OCI-LY7 (cell line): ENCODE data around the gene WNT7A. TPM values are rescaled to one million over a fixed set of nuclear protein-coding genes. Genes with fewer than 3 reads are reported as not detected.

ENCODE experiments used
- BruUV-seq: library from RNA; stranded (reverse); fragments of 400-500 nt; replicated peaks from 2 replicates; lab custom pipeline; 2021; lab: Mats Ljungman, UMichigan
- CTCF ChIA-PET: fragments of 300-600 bp; sonication (Branson Sonifier 250); formaldehyde crosslinking; loops from one replicate; lab custom pipeline; 2022; ENCODE audit warnings: antibody characterized with exemption; ENCODE audit not compliant: unreplicated experiment; lab: Charles Lee
- POLR2A ChIA-PET: fragments of 300-600 bp; sonication (Branson Sonifier 250); formaldehyde crosslinking; loops from one replicate; lab custom pipeline; 2022; ENCODE audit warnings: antibody characterized with exemption; lab: Charles Lee
- DNase-seq: peaks from one replicate; pipeline ENCODE4 v3.0.0-alpha.2; 2015; ENCODE audit warnings: low spot score
- H2AFZ ChIP-seq: fragments of 200-600 bp; sonication (generic), shearing (Covaris generic); 2 replicates; pipeline ENCODE4 v1.6.1; 2014; ENCODE audit warnings: mild to moderate bottlenecking, antibody characterized with exemption, low read length, moderate library complexity
- H3K27ac ChIP-seq: fragments of 200-600 bp; sonication (generic); 2 replicates; pipeline ENCODE4 v1.5.1; 2014; ENCODE audit warnings: mixed run types, low read depth, mild to moderate bottlenecking, moderate library complexity, low read length, inconsistent platforms; ENCODE audit not compliant: poor library complexity, severe bottlenecking
- H3K36me3 ChIP-seq: fragments of 200-600 bp; sonication (generic); 2 replicates; pipeline ENCODE4 v1.6.1; 2014; ENCODE audit warnings: mild to moderate bottlenecking, antibody characterized with exemption, low read length, moderate library complexity, mixed read lengths; ENCODE audit not compliant: insufficient read depth
- H3K4me1 ChIP-seq: fragments of 200-600 bp; sonication (generic); 2 replicates; pipeline ENCODE4 v1.5.1; 2014; ENCODE audit warnings: mild to moderate bottlenecking, low read length; ENCODE audit not compliant: insufficient read depth, poor library complexity, severe bottlenecking
- H3K4me2 ChIP-seq: fragments of 200-600 bp; sonication (generic); 2 replicates; pipeline ENCODE4 v1.6.1; 2014; ENCODE audit warnings: mild to moderate bottlenecking, low read length
- H3K4me3 ChIP-seq: fragments of 200-600 bp; sonication (generic); 2 replicates; pipeline ENCODE4 v1.5.1; 2014; ENCODE audit warnings: mild to moderate bottlenecking, low read depth, low read length; ENCODE audit not compliant: poor library complexity, severe bottlenecking
- H3K79me2 ChIP-seq: fragments of 200-600 bp; sonication (generic); 2 replicates; pipeline ENCODE4 v1.6.1; 2016; ENCODE audit warnings: low read depth, mild to moderate bottlenecking, low read length, moderate library complexity, mixed read lengths; ENCODE audit not compliant: insufficient read depth
- H3K9me2 ChIP-seq: fragments of 200-600 bp; sonication (generic); 2 replicates; pipeline ENCODE4 v1.6.1; 2016; ENCODE audit warnings: mild to moderate bottlenecking, low read length, mixed read lengths; ENCODE audit not compliant: insufficient read depth
- H3K9me3 ChIP-seq: fragments of 200-600 bp; sonication (generic); 2 replicates; pipeline ENCODE4 v1.6.1; 2014; ENCODE audit warnings: mild to moderate bottlenecking, mixed run types, low read length, mixed read lengths
- H4K20me1 ChIP-seq: fragments of 200-600 bp; sonication (generic); 2 replicates; pipeline ENCODE4 v1.6.1; 2014; ENCODE audit warnings: mild to moderate bottlenecking, antibody characterized with exemption, low read length, moderate library complexity, mixed read lengths; ENCODE audit not compliant: insufficient read depth
- CTCF ChIP-seq: fragments of 200-600 bp; sonication (generic); conservative IDR thresholded peaks from 2 replicates; pipeline ENCODE4 v1.5.1; 2014; ENCODE audit warnings: mild to moderate bottlenecking, antibody characterized with exemption, low read length, moderate library complexity, mixed read lengths
- EZH2phosphoT487 ChIP-seq: fragments of 200-600 bp; sonication (generic); IDR thresholded peaks from 2 replicates; pipeline ENCODE4 v1.6.1; 2018; ENCODE audit warnings: low read depth, borderline replicate concordance, mild to moderate bottlenecking, mixed run types, antibody characterized with exemption, low read length, moderate library complexity, mixed read lengths
- intact Hi-C: fragments of 100-400 bp; cut with micrococcal nuclease; formaldehyde crosslinking; loops from one replicate; pipeline ENCODE4 v1.10.0; 2022; ENCODE audit not compliant: unreplicated experiment
- total RNA-seq, 2 experiments: library from RNA; depleted of rRNA in 1 of 2; stranded (reverse); fragments of >200 nt in 1 of 2; shearing (Covaris generic) in 1 of 2; gene quantifications; 2 replicates each; pipeline ENCODE4 v1.2.3, GENCODE V29; 2014 to 2022

Gene WNT7A
- total RNA-seq, 2 experiments from 2014 or later, result not detected

GRCh38 chr3:13838421-13838820, 41.5 kb downstream of the WNT7A start:
- TF ChIP-seq CTCF (no peak), EZH2phosphoT487 (no peak)
- Histone ChIP-seq H3K4me3 (no peak overlapping the region), H3K9me3 (no peaks in the 10 kb centered on the region), H4K20me1 (no peaks in the 10 kb centered on the region), H3K27ac (no peak overlapping the region), H2AFZ (no peak overlapping the region), H3K4me1 (no peaks in the 10 kb centered on the region), H3K4me2 (no peak overlapping the region), H3K36me3 (no peaks in the 10 kb centered on the region), H3K79me2 (no peaks in the 10 kb centered on the region), H3K9me2 (no peaks in the 10 kb centered on the region)
- ChIA-PET POLR2A (no interaction called here), CTCF (no interaction called here)
- DNase-seq, result no peak
- BruUV-seq, result no TSS peak
- intact Hi-C loops, result no loop called here

GRCh38 chr3:13837751-13838150, 42.1 kb downstream of the WNT7A start:
- DNase-seq, result no peak
- ChIA-PET POLR2A (interaction anchor here (0.6 kb wide), 1 partner anchor 83 kb away, joined by 5 read pairs; no protein-coding TSS in a partner anchor), CTCF (no interaction called here)
- H3K36me3 ChIP-seq, result no peaks in the 10 kb centered on the region
- intact Hi-C loops, result no loop called here
- H3K4me1 ChIP-seq, result no peaks in the 10 kb centered on the region
- no peak overlapping the region for H3K4me3 ChIP-seq
- no peaks in the 10 kb centered on the region for H3K9me2 ChIP-seq
- H3K9me3 ChIP-seq, result no peaks in the 10 kb centered on the region
- TF ChIP-seq EZH2phosphoT487 (no peak), CTCF (no peak)
- no peaks in the 10 kb centered on the region for H4K20me1 ChIP-seq
- BruUV-seq, result no TSS peak
- H3K79me2 ChIP-seq, result no peaks in the 10 kb centered on the region
- no peak overlapping the region for H2AFZ ChIP-seq
- H3K27ac ChIP-seq, result no peak overlapping the region
- H3K4me2 ChIP-seq, result no peak overlapping the region

GRCh38 chr3:13836658-13837587, 42.9 kb downstream of the WNT7A start:
- POLR2A ChIA-PET, result interaction anchor here (0.6 kb wide), 1 partner anchor 82 kb away, joined by 5 read pairs; no protein-coding TSS in a partner anchor

More at GRCh38 chr3:13836658-13837587, 42.9 kb downstream of the WNT7A start:
- no peaks in the 10 kb centered on the region for H3K4me1 ChIP-seq
- H3K4me2 ChIP-seq, result no peak overlapping the region
- no peak overlapping the region for H2AFZ ChIP-seq
- no peak overlapping the region for H3K4me3 ChIP-seq
- H3K36me3 ChIP-seq, result no peaks in the 10 kb centered on the region
- no TSS peak for BruUV-seq
- no peaks in the 10 kb centered on the region for H3K9me2 ChIP-seq
- TF ChIP-seq CTCF (no peak), EZH2phosphoT487 (no peak)
- H4K20me1 ChIP-seq, result no peaks in the 10 kb centered on the region
- no peaks in the 10 kb centered on the region for H3K79me2 ChIP-seq
- intact Hi-C loops, result no loop called here
- H3K27ac ChIP-seq, result no peak overlapping the region
- no peak for DNase-seq
- H3K9me3 ChIP-seq, result no peaks in the 10 kb centered on the region
- CTCF ChIA-PET, result no interaction called here
